PC-9 (cell line): ENCODE data around the gene SH3RF1.

Experiments used
- EZH2 ChIP-seq: fragments of 200-600 bp; sonication (generic); IDR thresholded peaks from 2 replicates; pipeline ENCODE4 v1.8.0; 2017; ENCODE audit warnings: antibody characterized with exemption, low read depth
- TF ChIP-seq, protein P1 (sequence below): fragments of 200-600 bp; sonication (generic); conservative IDR thresholded peaks from 2 replicates; pipeline ENCODE4 v1.6.1; 2017; ENCODE audit warnings: mixed run types, antibody characterized with exemption, mild to moderate bottlenecking, moderate library complexity

DNA sequence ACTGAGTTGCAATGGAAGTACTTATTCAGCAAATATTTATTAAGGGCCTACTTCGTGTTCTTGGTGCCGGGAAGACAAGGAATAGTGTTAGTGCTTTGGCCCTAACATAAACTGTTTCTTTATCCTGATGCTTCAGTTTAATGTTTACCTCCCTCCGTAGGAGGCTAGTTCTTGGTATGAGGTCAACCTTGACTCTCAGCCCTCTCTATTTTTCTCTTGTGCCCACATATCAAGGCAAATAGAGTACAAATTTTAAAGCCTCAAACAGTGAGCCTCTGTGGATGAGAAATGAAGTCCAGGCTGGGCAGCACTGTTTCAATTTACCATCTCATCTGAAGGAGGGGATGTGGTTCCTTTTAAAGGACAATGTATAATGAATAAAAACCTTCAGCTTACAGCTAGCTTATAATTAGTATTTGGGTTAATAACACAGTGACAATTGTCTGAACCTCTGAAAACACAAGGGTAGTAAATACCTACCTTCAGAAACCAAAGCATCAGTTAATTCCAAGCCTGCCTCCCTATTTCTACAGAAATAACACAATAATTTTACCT lies 68.5 kb downstream of the SH3RF1 start:
- TF ChIP-seq, protein P1, sequence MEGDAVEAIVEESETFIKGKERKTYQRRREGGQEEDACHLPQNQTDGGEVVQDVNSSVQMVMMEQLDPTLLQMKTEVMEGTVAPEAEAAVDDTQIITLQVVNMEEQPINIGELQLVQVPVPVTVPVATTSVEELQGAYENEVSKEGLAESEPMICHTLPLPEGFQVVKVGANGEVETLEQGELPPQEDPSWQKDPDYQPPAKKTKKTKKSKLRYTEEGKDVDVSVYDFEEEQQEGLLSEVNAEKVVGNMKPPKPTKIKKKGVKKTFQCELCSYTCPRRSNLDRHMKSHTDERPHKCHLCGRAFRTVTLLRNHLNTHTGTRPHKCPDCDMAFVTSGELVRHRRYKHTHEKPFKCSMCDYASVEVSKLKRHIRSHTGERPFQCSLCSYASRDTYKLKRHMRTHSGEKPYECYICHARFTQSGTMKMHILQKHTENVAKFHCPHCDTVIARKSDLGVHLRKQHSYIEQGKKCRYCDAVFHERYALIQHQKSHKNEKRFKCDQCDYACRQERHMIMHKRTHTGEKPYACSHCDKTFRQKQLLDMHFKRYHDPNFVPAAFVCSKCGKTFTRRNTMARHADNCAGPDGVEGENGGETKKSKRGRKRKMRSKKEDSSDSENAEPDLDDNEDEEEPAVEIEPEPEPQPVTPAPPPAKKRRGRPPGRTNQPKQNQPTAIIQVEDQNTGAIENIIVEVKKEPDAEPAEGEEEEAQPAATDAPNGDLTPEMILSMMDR, result no peak
- no peak for TF ChIP-seq EZH2
